ENCODE data around the gene EXOSC5. TPM values are rescaled to one million over a fixed set of nuclear protein-coding genes. Genes with fewer than 3 reads are reported as not detected.

Gene EXOSC5
- total and polyA plus RNA-seq, 2 of the 4 experiments (the other 2 are of a cell fraction), result 19.0 to 25.2 TPM

- H4K20me1 ChIP-seq (ENCODE audit: insufficient read depth, low read length), result peaks cover 4% of the 10 kb centered on the region; the same call in 1 of the 2 replicates
- peaks cover 6% of the 10 kb centered on the region; the same call in 1 of the 2 replicates for H3K9me1 ChIP-seq (ENCODE audit: insufficient read depth, low read length)
- CTCF ChIA-PET, result no interaction called here
- H3K9me3 ChIP-seq (ENCODE audit: control insufficient read depth, insufficient read depth, low read length), result no peaks in the 10 kb centered on the region
- no CpG with 5 or more reads among the region's 13 CpGs for WGBS, 2 experiments (ENCODE audit: extremely low coverage in 2 of 2, insufficient read length in 1 of 2)
- H4K8ac ChIP-seq (ENCODE audit: low read depth in 2 of 2, low read length in 2 of 2), result no peak overlapping the region
- H3K4me3 ChIP-seq (ENCODE audit: insufficient read depth, low read depth, low read length), result no peak overlapping the region
- ATAC-seq (ENCODE audit: low read depth), result no peak
- H3K4ac ChIP-seq (ENCODE audit: low read depth, low read length), result no peak overlapping the region
- intact Hi-C loops (cut with micrococcal nuclease) (no loop called here), dilution Hi-C loops (cut with HindIII; ENCODE audit: low sequenced_read_pairs, unreplicated experiment) (no loop called here), in situ Hi-C loops (cut with MboI; ENCODE audit: low sequenced_read_pairs) (no loop called here)
- H4K91ac ChIP-seq (ENCODE audit: insufficient read depth, low read depth, low read length), result no peak overlapping the region
- BruUV-seq (replicated peaks), result no TSS peak
- H2AK5ac ChIP-seq (ENCODE audit: low read depth, low read length), result no peak overlapping the region
- H2BK20ac ChIP-seq (ENCODE audit: low read depth, low read length), result no peak overlapping the region
- no peak overlapping the region for H3K4me2 ChIP-seq (ENCODE audit: low read depth, low read length)
- H3K9ac ChIP-seq (ENCODE audit: low read depth, low read length), result no peak overlapping the region
- POLR2A ChIA-PET (ENCODE audit: unreplicated experiment), result no interaction called here
- H2AK9ac ChIP-seq (replicated peaks; ENCODE audit: low read depth, low read length, poor library complexity), result no peak overlapping the region
- H4K5ac ChIP-seq (ENCODE audit: low read depth, low read length), result no peak overlapping the region
- TF ChIP-seq POLR2A (IDR thresholded peaks at IDR 0.05; ENCODE audit: low read depth, low read length), result no peak
- TF ChIP-seq RAD21 (IDR thresholded peaks at IDR 0.05; ENCODE audit: low read length), result no peak
- TF ChIP-seq ELK1 (IDR thresholded peaks at IDR 0.05; ENCODE audit: borderline replicate concordance, low read depth, low read length), result no peak
- TF ChIP-seq NFE2L2 (IDR thresholded peaks at IDR 0.05; ENCODE audit: low read depth, low read length), result no peak
- TF ChIP-seq MAZ (IDR thresholded peaks at IDR 0.05; ENCODE audit: borderline replicate concordance, low read depth, low read length), result no peak
- no peak for TF ChIP-seq MAFK (IDR thresholded peaks at IDR 0.05; ENCODE audit: low read depth, low read length)
- TF ChIP-seq CEBPB (IDR thresholded peaks at IDR 0.05; ENCODE audit: low read depth, low read length), result no peak
- no peak for DNase-seq
- H3K36me3 ChIP-seq (ENCODE audit: control insufficient read depth, insufficient read depth, low read length), result no peaks in the 10 kb centered on the region
- no peak overlapping the region for H3K27ac ChIP-seq (ENCODE audit: insufficient read depth, low read length)
- H2BK120ac ChIP-seq (ENCODE audit: low read depth, low read length), result no peak overlapping the region
- H3K27me3 ChIP-seq (ENCODE audit: control insufficient read depth, insufficient read depth, low read length), result no peaks in the 10 kb centered on the region
- H3K79me1 ChIP-seq (ENCODE audit: low read depth in 1 of 2, low read length in 2 of 2), result peaks cover 5 to 19% of the 10 kb centered on the region in 2 experiments; a peak in 2 of 4 replicates
- H3K23ac ChIP-seq (ENCODE audit: low read depth, low read length), result no peak overlapping the region
- H3K4me1 ChIP-seq (ENCODE audit: control insufficient read depth, insufficient read depth, low read length), result no peaks in the 10 kb centered on the region
- H3K18ac ChIP-seq (ENCODE audit: low read depth, low read length), result no peak overlapping the region
- no peak overlapping the region for H3K56ac ChIP-seq (ENCODE audit: extremely low read depth, insufficient read depth, low read length)
- H2BK5ac ChIP-seq (ENCODE audit: low read depth, low read length, poor library complexity, severe bottlenecking), result no peak overlapping the region
- H2AFZ ChIP-seq (replicated peaks; ENCODE audit: low read length, poor library complexity), result no peak overlapping the region
- H2BK15ac ChIP-seq (ENCODE audit: low read depth, low read length), result no peak overlapping the region
- H3K14ac ChIP-seq (replicated peaks; ENCODE audit: low read depth, low read length), result no peak overlapping the region
Measured at GRCh38 chr19:41357746-41358145, 39.4 kb downstream of the EXOSC5 start.
